Stomach (tissue), 4 donors: ENCODE measurements around the gene SNX21.

Experiments used
- CTCF ChIP-seq, 7 experiments: fragments of 450-650 bp in 4 of 7; fragments of 200-600 bp in 3 of 7; sonication (generic) in 3 of 7; IDR thresholded peaks; one replicate each; pipeline ENCODE4 v1.5.1; 2016 to 2019; ENCODE audit warnings: antibody characterized with exemption in 7 of 7, control low read depth in 2 of 7, mild to moderate bottlenecking in 1 of 7
- EP300 ChIP-seq: sonication (generic); formaldehyde crosslinking; IDR thresholded peaks from one replicate; pipeline ENCODE4 v1.6.1; 2017; ENCODE audit warnings: antibody characterized with exemption

DNA sequence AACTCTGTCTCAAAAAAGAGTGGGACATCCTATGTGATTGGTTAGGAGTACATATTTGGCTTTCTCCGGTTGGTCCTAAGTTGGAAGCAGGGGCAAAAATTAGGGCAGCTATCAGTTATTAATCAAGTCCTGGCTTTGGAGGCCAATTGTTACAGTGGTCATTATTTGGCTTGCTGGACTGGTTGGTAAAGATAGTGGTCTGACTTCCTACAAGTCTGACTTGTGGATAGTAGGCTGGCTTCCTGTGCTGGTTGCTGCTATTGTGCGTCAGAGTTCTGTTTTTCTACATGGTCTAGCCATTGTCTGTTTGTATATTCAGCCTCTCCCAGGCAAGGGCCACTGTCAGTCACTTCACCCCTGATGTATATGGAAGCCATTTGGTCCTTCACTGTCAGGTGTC is 16.6 kb downstream of the SNX21 start:
- TF ChIP-seq CTCF (IDR thresholded peaks at IDR 0.05) (no peak), EP300 (no peak)
